Medulla oblongata (tissue), 1 donor: Measurements from ENCODE around the gene HMGN3.
"Not testable (repeated sequence)": the region's sequence is repeated elsewhere in the genome, so short reads cannot be mapped to it uniquely, and the experiment has no call there.

Experiments
- DNase-seq: peaks from one replicate; pipeline ENCODE4 v3.0.0-alpha.2; 2015; ENCODE audit errors: extremely low spot score

The HMGN3 gene

DNA sequence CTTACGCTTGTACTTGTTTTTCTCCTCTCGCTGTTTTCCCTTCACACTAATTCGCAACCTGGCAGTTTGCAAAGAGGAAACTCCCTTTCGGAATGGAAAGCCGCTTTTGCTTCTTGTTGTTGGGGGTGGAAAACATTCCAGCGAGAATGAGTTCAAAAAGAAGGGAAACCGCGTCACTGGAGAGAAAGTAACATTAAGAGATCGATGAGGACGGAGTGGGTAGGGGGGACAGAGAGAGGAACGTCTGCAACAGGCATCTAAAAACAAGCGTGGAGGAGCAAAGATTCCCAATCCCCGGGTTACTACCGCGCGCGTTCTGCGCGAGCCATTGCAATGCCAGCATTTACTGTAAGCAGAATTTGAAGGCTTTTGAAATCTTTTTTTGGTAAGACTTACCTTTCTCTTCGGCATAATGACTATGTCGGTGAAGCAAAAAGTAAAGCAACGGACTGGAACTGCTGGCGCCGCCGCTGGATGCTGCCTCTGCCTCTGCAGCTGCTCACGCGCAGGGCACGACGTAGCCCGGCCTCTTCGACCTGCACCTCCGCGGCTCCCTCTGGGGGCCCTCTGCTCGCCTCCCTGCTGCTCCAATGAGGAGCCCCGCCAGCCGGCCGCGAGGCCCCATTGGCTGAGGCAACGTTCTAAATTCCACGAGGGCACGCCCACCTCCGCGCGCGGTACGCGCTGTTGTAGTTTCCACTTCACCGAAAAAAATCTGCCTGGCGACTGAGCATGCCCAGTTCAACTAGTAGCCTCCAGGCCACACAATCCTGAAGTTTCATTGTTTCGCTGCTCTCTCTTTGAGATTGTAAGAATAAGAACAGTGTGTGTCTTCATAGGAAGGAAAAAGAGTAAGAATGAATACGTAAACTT lies at the start of gene HMGN3:
Gene HMGN3 (minus strand): TSS at position 533 of the 873 bp plus-strand sequence.
- peak; percentile 97 for DNase-seq

- no peak for DNase-seq
These were observed 46.3 kb upstream of the HMGN3 start for GRCh38 chr6:79280756-79281155.

DNA sequence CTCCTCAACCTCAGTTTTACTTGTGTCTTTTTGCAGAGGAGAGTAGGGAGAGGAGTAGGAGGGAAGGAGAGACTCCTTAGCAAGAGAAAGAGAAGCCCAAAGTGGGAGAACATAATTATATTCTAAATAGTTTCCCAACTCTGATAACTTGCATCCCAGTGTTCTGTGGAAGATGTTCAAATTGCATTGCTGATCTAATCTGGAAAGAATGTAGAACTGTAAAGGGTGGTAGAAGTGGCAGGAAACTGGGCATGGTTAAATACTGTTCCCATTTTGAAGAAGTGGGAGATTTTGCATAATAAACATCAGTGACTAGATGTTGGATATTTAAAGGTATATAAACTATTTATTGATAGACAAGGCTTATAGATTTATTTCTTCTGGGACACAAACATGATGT lies 42.6 kb upstream of the HMGN3 start:
- DNase-seq, result no peak

DNA sequence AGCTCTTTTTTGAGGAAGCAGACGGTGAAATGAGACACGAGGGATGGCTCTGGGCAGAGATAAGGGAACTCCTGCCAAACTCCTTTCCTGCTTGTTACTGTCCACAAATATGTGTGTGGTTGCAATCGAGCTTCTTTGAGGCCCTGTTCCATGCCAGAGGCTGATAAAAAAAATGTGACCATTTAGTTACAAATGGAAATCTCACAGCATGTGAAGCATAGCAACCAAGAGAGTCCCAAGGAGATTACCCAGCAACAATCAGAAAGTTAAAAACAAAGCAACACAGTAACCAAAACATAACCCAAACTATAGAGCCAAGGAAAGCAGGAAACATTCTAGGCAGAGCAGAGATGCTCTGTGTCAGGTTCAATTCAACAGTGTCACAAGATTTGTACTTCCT lies 35.4 kb upstream of the HMGN3 start:
- no peak for DNase-seq

- DNase-seq, result no peak
These were observed 32.6 kb upstream of the HMGN3 start for GRCh38 chr6:79267128-79267527.

- DNase-seq, result no peak
These were observed 31.6 kb upstream of the HMGN3 start for GRCh38 chr6:79266051-79266450.

- DNase-seq, result no peak
These were observed 28.9 kb upstream of the HMGN3 start for GRCh38 chr6:79263359-79263758.

DNA sequence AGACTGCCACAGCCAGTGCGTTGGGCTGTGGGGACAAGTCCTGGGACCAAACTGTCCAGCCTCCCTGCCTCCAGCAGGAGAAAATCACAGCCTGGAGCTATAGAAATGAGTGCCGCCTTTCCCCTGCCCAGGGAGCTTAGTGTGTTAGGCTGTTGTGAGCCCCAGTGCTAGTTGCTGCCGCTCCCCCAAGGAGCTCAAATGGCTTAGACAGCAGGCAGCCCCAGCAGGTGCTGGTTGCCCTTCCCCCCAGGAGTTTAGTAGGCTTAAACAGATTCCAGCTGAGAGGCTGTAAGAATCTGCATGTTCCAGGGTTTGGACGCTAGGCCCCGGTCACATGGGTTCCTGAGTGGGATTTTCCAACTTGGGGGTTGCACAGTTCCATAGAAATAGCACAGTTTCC lies 27.2 kb upstream of the HMGN3 start:
- no peak for DNase-seq

DNA sequence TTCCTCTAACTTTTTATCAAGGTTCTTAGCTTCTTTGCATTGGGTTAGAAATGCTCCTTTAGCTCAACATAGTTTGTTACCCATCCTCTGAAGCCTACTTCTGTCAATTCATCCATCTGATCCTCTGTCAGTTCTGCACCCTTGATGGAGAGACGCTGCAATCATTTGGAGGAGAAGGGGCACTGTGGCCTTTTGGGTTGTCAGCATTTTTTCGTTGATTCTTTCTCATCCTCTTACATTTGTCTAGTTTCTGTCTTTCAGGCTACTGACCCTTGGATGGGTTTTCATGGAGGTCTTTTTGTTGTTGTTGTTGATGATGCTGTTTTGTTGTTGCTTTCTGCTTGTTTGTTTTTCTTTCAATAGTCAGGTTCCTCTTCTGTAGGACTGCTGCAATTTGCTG lies 26.3 kb upstream of the HMGN3 start:
- no peak for DNase-seq

GRCh38 chr6:79257381-79258205 lies 23.1 kb upstream of the HMGN3 start:
- DNase-seq, result no peak

- DNase-seq, result not testable (repeated sequence)
These were observed 22.3 kb upstream of the HMGN3 start for GRCh38 chr6:79256770-79257169.

DNA sequence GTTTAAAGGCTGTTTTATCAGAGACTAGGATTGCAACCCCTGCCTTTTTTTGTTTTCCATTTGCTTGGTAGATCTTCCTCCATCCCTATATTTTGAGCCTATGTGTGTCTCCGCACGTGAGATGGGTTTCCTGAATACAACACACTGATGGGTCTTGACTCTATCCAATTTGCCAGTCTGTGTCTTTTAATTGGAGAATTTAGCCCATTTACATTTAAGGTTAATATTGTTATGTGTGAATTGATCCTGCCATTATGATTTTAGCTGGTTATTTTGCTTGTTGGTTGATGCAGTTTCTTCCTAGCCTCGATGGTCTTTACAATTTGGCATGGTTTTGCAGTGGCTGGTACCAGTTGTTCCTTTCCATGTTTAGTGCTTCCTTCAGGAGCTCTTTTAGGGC lies 20.6 kb upstream of the HMGN3 start:
- not testable (repeated sequence) for DNase-seq

- DNase-seq, result no peak
These were observed 16.1 kb upstream of the HMGN3 start for GRCh38 chr6:79250559-79250958.

- DNase-seq, result no peak
These were observed 15.6 kb upstream of the HMGN3 start for GRCh38 chr6:79250107-79250514.

- DNase-seq, result peak; percentile 35
These were observed 14.7 kb upstream of the HMGN3 start for GRCh38 chr6:79249136-79249535.

DNA sequence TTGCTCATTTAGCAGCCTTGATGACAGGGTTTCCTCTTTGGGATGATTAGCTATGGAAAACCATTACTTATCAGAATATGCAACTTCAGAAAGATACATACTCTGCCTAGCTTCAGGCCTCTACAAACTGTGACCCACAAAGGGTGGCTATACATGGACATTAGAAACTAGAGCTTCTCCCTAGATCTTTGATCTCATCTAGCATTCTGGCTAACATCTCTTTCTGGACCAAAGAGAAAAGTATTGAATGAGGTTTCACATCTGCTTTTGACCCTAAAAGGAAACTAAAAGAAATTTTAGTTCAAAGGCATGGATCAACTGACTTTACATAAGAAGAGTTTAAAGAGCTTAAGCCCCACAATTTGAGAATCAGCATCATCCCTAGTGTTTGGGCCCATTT lies 12.4 kb upstream of the HMGN3 start:
- DNase-seq, result no peak

DNA sequence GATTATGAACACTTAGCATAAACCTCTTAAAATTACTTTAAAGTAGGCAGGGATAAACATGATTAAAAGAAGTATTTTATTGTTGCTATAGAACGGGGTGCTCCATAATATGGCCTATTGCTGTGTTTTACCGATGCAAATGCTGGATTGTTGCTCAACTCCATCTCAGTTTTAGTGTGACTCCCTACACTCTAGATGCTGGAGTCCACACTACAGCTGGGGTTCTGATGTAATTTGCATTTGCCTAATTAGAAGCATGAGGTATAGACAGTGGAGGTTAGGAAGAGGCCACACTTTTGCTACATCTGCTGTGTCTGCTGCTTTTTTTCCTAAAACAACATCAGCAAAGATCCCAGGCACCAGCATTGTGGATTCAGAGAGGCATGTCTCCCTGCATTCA lies 6.7 kb upstream of the HMGN3 start:
- DNase-seq, result no peak

- DNase-seq, result no peak
These were observed 6.0 kb upstream of the HMGN3 start for GRCh38 chr6:79240509-79240908.

DNA sequence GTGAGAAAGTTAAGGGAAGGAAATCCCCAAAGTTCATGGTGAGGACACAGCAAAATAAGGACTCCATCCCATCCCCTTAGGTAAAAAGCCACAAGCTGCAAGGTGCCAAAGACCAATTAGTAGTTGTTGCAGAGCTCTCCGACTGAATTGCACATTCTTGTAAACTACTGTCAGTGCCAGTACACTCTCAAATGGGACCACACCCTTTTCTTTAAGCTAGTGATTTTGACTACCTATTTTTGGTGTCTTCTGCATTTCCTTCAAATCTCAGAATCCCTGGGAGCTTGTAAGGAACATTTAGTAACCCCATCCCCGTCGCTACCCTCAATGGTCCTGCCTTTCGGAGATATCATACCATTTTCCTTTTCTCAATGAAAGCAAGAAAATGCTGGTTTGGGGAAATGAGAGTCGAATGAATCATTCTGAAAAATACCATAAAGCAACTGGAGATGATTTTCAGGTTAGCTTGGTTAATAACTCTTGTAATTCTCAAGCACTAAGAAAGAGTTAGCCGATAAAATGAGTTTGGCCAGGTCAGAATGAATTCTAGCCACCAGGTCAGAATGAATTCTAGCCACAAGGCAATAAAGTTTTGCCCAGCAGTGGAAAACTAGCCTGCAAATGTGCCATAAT lies 5.2 kb upstream of the HMGN3 start:
- no peak for DNase-seq

- DNase-seq, result no peak
These were observed 4.4 kb upstream of the HMGN3 start for GRCh38 chr6:79238919-79239318.

DNA sequence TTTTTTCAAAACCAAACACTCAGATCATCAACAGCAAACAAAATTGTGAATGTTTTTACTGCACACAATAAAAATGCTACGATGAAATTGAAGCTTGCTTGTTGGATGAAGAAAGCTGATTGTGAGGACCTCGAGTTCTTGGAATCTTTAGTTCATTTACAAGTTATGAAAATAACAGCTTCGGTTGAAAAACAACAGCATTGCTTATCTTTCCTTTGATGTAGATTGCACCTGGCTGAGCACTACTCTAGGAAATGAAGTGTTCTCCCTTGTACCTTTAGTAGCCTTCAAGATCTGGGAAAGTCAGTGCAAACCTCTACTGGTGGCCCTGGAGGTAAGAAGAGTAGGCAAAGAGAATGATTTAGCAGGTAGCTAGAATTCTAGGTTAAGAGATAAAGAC lies 2.2 kb upstream of the HMGN3 start:
- no peak for DNase-seq

DNA sequence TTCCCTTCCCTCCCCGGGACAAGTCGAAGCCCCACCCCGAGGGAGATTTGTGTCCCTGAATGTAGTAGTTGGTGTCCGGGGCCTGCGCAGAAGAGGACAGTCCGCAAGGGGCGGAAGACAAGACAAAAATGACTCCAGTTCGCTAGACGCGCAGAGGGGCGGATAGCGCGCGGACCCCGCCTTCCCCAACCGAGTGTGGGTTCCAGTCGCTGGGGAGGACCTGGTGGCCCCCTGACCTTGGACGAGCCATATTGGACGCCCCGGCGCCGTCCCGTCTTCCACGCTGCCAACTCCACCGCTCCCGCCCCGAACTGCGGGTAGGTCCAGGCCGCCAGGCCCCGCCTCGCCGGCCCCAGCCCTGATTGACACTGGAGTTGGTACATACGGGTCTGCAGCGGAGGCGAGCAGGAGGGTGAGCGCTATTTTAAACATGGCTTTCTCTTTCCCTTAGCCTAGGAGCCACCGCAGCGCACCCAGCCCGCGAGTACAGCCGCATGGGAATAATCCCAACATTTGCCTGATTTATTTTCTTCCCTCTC lies 802 bp downstream of the HMGN3 start:
- peak; percentile 92 for DNase-seq
